Stimulated activated CD8-positive, alpha-beta memory T cell treated with anti-CD3 and anti-CD28 coated beads, Interleukin-4, amount 100 ng/mL, for 1 hour (primary cell): ENCODE measurements around the gene CTNNA2.

Source experiments
- DNase-seq, 2 donors: peaks; one replicate each; pipeline ENCODE4 v3.0.0-alpha.2; 2020; ENCODE audit warnings: low read depth in 2 of 2, low spot score in 1 of 2

Gene CTNNA2

GRCh38 chr2:80454628-80455027 is 941.8 kb downstream of the CTNNA2 start:
- no peak for DNase-seq

DNA sequence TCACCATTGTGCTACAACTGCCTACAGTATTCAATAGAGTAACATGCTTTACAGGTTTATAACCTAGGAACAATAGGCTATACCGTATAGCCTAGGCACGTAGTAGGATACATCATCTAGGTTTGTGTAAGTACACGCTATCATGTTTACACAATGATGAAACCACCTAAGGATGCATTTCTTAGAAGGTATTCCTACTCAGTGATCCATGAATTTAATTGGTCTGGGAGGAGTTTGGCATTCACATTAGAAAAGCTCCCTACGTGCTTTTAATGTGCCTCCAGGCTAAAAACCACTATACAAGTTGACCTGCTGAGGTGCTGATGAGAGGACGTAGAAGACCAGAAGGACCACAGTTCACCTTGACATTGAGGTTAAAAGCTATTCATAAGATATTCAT is 946.2 kb downstream of the CTNNA2 start:
- no peak for DNase-seq

GRCh38 chr2:80461505-80462197 is 948.8 kb downstream of the CTNNA2 start:
- no peak for DNase-seq

DNA sequence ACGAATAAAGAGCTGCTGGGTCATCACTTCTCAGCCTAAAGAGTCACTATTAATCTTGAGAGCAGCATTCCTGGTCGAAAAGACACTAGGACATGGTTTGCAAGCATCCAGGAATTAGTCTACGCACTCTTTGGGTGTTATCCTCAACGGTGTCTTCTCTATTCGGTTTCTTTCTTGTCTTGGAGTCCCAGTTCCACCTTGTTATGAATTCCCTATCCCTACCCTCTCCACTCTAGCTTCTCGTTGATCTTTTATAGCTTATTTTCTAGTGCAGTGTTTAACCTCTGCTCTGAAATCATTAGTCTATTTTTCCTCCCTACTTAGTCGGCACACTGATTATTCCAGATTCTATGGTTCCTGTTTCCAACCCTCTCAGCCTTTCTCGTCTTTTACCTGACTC is 949.8 kb downstream of the CTNNA2 start:
- DNase-seq: no peak

GRCh38 chr2:80464275-80464674 is 951.4 kb downstream of the CTNNA2 start:
- DNase-seq: no peak

DNA sequence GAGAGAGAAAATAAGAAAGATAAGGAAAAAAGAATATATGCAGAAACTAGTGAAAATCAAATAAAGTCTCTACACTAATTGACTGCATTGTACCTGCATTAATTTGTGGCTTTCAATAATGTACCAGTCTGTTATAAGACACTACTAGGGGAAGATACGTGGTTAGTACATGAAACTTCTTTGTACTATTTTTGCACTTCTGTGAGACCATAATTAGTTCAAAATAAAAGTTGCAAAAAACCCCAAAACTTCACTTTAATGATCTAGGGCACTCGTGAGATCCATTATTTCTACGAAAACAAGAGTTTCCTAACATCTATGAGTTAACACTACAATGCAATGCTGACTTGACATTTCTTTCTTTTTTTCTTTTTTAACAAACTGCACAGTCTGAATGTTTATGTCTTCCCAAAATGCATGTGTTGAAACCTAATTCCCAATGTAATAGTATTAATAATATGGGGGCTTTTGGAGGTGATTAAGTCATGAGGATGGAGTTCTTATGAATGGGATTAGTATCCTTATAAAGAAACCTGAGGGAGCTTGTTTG is 954.5 kb downstream of the CTNNA2 start:
- DNase-seq: no peak

DNA sequence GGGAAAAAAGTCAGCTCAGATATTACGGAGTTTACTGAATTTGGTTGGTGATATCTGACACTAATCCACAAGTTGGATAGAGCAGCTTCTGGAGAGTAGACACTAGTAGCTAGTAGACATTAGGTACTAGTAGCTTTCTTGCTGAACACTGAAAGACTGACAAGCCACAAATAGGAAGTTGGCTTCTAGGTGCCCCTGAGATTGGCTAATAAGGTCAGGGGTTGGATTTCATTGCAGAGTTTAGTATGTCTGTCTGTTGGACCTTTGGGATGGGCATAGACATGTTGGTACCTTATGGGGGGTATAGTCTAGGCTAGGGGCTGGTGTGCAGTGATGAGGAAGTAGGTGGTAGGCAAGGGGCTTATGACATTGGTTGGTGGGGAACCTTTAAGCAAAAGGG is 956.6 kb downstream of the CTNNA2 start:
- no peak for DNase-seq

DNA sequence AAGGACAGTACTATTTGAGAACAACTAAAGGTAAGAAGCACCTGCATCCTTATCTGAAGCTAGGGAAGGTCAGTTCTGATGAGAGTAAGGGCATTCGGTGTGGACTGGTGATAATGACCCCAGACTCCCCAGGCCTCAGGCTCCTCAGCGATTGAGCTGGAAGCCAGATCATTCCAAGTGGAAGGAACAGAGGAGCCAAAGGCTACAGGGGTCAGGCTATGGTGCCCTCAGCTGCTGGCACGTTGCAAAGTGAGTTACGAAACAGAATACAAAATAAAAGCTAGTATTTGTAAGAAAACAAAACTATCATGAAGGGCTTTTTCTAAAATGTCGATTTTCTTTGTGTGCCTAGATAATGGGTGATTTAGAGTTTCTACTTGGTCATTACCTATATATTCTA is 960.2 kb downstream of the CTNNA2 start:
- DNase-seq: no peak

DNA sequence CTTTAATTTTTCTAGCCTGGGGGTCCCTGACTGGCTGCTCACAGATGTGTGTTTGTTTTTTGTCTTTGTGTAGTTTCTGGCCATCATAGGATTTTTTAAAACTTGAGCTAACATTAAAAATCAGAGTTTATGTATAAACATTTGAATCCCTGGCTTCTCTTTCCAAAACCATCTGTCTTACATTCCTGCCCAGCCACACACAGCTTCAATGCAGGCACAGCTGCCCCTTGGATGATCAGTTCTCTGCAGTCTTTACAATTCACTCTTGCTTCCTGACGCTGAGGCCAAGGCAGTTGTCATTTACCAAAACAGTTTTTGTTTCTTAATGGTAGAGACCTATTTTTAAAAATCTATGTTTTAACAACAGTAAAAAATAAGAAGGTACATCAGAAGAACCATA is 960.9 kb downstream of the CTNNA2 start:
- no peak for DNase-seq

GRCh38 chr2:80475970-80476369 is 963.1 kb downstream of the CTNNA2 start:
- DNase-seq: no peak

GRCh38 chr2:80476535-80477117 is 963.8 kb downstream of the CTNNA2 start:
- no peak for DNase-seq

DNA sequence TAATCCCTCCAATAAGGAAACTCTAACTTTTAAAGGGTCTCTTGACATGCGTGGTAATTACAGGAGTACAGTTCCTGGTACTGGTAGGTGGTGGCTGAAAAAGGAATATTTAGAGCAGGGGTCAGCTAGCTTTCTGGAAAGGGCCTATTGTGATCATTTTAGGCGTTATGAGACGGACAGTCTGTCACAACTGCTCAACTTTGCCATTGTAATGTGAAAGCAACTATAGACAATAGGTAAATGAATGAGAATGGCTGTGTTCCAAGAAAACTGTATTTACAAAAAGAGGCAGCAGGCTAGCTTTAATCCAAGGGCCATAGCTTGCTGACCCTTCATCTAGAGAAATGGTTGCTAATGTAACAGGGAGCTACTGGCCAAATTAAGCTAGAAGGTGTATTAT is 969.4 kb downstream of the CTNNA2 start:
- no peak for DNase-seq

DNA sequence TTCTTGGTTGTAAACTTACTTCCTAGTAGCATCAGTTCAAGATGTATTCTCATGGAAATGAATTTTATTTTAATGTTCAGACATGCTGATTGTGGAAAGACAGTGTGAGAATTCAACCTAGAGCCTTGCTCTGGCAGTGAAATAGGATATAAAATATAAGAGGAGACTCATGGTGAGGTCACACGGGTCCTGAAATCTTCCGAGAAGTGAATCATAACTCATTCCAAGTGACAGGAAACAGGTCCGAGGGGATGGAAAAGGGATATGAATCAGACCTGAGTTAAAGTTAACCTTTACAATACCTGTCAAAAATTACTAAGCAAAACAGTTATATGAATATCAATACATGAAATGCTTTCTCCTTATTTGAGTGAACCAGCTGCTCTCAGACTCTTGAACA is 976.9 kb downstream of the CTNNA2 start:
- DNase-seq: no peak

DNA sequence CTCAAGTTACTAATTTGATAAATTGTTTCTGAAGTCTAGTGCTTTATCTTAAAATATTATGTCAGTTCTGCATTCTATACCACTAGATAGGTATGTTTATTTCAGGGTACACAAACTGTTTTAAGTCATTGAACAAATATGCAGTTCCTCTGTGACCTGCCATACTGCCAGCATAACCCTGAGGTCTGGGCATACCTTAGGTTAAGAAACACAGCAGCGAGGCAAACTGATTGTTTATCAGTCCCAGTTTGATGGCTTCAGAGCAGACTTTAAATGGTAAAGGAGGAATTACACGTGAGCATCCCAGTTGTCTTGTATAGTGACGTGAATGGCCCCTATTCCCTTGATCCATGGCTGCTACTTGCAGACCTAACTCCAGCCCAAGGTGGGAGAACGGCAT is 978.1 kb downstream of the CTNNA2 start:
- DNase-seq: no peak

DNA sequence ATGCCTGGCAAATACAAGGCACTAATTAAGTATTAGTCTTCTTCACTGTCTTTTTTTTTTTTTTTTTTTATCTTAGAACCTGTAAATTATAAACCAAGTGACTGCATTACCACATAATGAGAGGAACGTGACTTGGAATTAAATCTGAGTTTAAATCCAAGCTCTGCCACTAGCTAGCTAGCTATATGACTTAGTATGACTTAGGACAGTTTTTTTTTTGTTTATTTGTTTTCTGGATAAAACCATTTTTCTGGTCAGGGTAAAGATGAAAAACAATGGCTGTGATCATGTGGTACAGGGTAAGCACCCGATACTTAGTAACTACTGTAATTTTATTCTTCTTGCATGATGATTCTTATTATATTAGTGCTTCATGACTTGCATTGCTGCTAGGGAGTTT is 983.5 kb downstream of the CTNNA2 start:
- no peak for DNase-seq

DNA sequence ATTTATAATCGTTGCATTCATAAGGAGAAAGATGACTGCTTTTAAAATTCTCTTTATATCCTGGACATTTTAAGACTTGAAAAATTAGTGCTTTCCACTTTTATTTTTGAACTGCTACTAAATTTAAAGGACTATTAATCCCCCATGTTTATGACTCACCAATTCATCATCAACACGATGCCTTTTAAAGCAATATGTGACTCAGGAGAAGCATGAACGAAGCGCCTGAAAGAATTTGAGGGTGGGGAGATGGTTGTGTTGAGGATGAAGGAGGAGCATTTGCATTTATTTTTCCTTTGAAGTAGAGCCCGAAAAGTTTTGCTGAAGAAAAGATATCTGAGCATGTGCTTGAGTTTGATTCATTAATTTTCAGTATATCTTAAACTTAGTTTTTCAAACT is 983.9 kb downstream of the CTNNA2 start:
- DNase-seq: no peak

DNA sequence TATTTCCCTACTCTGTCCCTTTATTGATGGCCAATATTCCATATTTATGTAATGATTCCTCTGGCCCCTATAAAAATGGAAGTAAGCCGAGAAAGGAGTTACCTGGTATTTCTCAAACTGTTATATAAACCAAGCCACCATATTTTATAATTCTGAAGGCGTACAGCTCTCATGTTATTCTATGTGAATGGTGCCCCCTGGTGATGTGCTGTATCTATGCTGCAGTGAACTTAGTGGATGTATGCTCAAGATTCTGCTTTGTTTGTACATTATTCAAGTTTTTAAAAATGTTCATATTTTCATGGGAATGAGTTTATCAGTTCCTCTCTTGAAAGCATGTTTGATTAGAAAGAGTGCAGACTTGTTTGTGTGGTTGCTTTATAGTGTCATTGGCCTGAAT is 986.2 kb downstream of the CTNNA2 start:
- DNase-seq: no peak

GRCh38 chr2:80501874-80502624 is 989.2 kb downstream of the CTNNA2 start:
- DNase-seq: no peak

DNA sequence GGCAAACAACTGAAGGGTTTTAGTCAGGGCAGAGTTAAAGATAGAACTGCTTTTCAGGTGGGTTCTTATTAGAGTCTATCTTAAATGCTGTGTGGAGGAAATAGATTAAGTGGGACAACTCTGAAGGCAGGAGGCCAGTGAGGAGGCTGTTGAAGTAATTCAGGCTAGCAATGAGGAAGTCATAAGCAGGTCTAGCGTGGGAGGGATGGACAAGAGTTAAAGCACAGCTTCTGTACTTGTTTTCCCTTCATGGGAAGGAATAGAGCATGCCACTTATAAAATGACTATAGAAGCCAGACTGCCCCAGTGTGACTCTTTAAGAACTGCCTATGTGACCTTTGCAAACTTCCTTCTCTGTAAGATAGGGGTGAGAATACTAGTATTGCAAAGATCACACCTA is 993.7 kb downstream of the CTNNA2 start:
- DNase-seq: no peak

DNA sequence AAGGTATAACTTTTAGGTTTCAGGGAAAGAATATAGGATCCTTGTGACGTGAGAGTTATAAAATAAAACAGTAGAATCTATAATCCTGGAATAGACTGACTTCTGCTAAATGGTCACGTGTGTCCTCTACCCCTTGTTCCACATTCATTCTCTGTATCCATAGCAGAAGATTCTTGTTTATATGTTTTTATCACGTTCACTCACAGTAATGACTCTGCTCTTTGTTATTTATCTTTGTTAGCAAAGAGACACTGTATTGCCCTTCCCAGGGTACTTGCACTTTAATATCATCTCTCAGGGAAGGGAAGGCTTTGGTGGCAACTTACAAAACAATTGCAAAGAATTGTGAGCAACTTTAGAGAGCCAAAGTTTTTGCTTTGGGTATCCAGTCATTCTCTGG is 997.9 kb downstream of the CTNNA2 start:
- DNase-seq: no peak

GRCh38 chr2:80515964-80516363 is 1003.1 kb downstream of the CTNNA2 start:
- DNase-seq: no peak

GRCh38 chr2:80517316-80517715 is 1004.5 kb downstream of the CTNNA2 start:
- DNase-seq: no peak
